GM18870 (cell line): ENCODE results near the gene MARK3.

Experiments
- ATAC-seq: cut with Tn5 transposase; IDR thresholded peaks from one replicate; pipeline ENCODE4 v1.9.1; 2021; ENCODE audit warnings: moderate library complexity; ENCODE audit not compliant: unreplicated experiment

Gene MARK3

DNA sequence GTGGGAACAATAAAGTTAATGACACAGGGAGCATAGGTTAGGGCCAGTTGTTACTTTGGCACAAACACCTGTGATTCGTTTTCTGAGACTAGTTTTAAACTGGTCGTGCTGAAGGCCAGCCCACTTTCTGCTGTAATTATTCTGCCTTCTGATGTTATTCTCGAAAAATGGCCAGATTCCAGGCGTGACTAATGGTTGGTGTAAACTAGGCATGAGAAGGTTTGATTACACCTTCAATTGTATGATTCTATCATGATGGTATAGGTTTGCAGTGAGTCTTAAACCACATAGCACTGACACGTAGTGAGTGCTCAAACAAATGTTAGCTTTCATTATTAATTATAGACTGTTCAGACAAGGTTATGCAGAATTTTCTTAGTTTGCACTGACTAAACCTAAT, 98.4 kb downstream of the MARK3 start:
- no peak for ATAC-seq

DNA sequence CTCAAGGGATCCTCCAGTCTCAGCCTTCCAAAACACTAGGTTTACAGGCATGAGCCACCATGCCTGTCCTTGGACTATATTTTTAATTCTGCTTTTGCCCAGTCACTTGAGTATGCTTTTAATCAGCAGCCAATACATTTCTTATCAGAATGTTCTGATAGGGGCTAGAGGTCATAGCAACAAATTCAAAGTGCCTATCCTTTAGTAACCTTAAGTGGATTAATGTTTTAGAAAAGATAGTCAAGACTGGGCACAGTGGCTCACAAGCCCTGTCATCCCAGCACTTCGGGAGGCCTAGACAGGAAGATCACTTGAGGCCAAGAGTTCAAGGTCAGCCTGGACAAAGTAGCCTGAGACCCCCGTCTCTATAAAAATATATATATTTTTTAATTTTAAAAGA, 100.3 kb downstream of the MARK3 start:
- no peak for ATAC-seq

DNA sequence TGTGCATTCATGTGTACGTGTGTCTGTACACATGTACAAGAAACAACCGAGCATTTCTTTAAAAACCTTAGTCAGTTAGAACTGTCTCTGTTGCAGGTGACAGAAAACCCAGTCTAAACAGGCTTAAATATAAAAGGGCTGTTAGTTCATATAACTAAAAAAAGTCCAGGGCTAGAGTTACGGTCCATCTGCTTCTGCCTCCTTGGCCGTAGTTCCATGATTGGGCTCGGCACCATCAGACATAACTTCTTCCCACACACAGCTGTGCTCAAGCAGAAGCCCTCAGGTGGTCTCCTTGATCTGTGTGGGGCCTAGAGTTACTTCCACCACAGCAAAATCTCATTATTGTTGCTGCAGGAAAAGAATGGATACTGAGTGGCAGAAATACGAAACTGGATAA, 102.9 kb downstream of the MARK3 start:
- no peak for ATAC-seq

- ATAC-seq: no peak
Measured at GRCh38 chr14:103488960-103489359, 103.7 kb downstream of the MARK3 start.

- no peak for ATAC-seq
Measured at GRCh38 chr14:103489621-103490020, 104.4 kb downstream of the MARK3 start.

DNA sequence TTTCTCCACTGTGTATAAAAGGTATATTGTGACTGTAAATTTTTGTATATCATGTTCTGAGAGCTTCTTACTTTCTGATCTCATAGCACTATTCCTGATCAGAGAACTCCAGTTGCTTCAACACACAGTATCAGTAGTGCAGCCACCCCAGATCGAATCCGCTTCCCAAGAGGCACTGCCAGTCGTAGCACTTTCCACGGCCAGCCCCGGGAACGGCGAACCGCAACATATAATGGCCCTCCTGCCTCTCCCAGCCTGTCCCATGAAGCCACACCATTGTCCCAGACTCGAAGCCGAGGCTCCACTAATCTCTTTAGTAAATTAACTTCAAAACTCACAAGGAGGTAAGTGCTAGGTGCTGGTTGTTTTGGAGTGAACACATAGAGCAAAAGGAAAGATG, 106.5 kb downstream of the MARK3 start:
- no peak for ATAC-seq

GRCh38 chr14:103492156-103492925, 107.1 kb downstream of the MARK3 start:
- no peak for ATAC-seq

GRCh38 chr14:103495854-103496253, 110.6 kb downstream of the MARK3 start:
- ATAC-seq: no peak

- no peak for ATAC-seq
Measured at GRCh38 chr14:103496776-103497175, 111.6 kb downstream of the MARK3 start.

DNA sequence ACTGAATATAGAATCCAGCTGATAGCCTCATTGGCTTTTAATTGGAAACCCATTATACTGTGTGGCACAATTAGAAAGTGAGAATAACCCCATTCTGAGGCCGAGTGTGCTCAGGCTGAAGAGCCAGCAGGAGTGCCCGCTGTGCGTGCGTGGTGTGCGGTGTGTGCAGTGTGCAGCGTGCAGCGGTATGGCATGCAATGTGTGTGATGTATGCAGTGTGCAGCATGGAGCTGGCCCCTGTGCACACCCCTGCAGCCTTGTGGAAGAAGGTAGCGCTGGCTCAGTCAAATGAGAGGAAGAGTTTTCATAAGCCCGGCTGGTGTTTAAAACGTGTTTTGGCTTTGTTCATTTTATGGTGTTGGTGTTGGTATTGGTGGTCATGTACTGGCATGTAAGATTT, 114.5 kb downstream of the MARK3 start:
- ATAC-seq: no peak

DNA sequence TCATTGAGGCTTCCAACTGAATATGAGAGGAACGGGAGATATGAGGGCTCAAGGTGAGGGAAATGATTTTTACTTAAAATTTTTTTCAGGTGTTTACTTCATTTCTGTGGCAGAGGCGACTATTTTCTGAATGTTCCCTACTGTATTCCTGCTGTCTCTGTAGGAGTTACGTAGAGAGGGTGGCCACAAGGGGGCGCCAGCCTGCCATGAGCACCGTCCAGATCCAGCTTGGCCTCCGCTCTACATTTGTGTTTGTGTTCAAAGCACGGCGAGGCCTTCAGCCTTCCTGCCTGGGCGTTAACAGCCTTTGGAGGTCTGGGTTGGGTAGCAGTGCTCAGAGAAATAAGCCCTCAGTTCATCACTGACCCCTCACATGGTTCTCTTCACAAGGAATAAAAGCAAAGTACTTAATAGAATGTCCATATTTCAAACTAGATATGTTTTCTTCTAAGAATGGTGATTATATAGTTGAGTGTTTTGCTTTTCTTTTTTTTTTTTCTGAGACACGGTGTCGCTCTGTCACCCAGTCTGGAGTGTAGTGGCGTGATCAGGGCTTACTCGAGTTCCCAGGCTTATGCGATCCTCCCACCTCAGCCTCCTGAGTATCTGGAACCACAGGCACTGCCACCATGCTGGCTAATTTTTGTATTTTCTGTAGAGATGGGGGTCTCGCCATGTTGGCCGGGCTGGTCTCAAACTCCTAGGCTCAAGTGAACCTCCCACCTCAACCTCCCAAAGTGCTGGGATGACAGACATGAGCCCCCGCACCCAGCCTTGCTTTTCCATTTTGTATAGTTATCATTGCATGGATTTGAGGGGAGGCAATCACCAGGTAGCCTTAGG, 115.2 kb downstream of the MARK3 start:
- ATAC-seq: no peak

- ATAC-seq: no peak
Measured at GRCh38 chr14:103501041-103501870, 116.0 kb downstream of the MARK3 start.

- no peak for ATAC-seq
Measured at GRCh38 chr14:103501921-103502669, 116.9 kb downstream of the MARK3 start.

GRCh38 chr14:103502877-103503276, 117.7 kb downstream of the MARK3 start:
- ATAC-seq: no peak

- ATAC-seq: no peak
Measured at GRCh38 chr14:103503296-103503695, 118.1 kb downstream of the MARK3 start.

DNA sequence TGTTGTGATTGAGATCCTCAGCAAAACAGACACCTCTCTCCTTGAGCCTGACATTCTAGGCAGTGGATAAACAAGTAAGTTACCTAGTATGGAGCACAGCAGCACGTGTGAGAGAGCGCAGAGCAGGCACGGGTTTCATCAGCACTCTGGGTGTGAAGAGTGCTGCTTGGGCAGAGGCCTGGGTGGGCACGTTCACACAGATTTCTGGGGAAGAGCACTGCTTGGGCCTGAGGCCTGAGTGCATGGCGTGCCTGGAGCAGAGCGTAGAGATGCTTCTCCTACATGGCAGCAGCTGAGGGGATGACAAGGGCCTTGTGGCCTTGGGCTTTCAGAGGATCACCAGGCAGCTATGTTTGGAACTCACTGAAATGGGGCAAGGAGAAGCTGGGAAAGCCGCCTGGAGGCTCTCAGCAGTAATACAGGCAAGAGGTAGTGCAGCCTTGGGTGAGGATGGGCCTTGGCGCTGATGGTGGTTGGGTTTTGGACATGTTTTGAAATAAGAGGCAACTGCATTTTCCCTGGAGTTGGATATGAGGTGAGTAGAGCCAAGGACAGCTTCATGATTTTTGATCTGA, 119.9 kb downstream of the MARK3 start:
- ATAC-seq: no peak

GRCh38 chr14:103507751-103508150, 122.5 kb downstream of the MARK3 start:
- ATAC-seq: no peak

DNA sequence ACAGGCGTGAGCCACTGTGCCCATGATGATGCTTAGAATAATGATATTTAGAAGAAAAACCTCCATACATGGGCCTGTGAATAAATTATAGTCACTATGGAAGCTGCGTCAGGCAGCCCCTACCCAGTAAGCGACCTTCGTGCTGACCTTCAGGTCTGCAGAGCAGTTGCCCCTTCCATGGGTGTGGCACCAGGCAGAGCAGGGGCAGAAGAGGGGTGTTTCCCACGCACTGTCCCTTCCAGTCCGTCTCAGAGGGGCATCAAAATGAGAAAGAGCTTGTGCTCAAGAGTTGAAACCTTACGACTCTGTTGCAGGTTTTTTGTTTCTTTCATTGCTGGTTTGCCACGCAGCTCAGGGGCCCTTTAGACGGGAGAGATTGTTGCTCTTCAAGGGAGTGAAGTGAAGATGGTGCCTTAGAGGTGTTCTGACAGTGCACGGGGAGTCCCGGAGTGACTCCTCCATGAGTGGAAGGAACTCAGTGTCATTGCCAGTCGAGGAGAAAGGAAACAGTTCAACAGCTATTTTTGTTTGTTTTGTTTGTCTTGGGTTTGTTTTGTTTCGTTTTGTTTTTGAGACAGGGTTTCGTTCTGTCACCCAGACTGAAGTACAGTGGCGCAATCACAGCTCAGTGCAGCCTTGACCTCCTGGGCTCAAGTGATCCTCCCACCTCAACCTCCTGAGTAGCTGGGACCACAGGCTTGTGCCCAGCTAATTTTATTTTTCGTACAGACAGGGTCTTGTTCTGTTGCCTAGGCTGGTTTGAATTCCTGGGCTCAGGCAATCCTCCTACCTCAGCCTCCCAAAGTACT, 123.5 kb downstream of the MARK3 start:
- ATAC-seq: no peak
